Fibroblast of lung (primary cell): ENCODE results near the gene C1QTNF12. TPM values are rescaled to one million over a fixed set of nuclear protein-coding genes. Genes with fewer than 3 reads are reported as not detected.

Experiments used
- DNase-seq, 2 donors: peaks; one replicate each; pipeline versions ENCODE4 v3.0.0 to v3.0.0-alpha.2; 2010; ENCODE audit warnings: low read depth in 2 of 2
- H2AFZ ChIP-seq: 2 replicates; pipeline ENCODE4 v1.5.1; 2012; ENCODE audit warnings: low read length, control low read depth, inconsistent platforms
- H3K27ac ChIP-seq: 2 replicates; pipeline ENCODE4 v1.5.1; 2011; ENCODE audit warnings: low read length, control low read depth; ENCODE audit not compliant: insufficient read depth
- H3K27me3 ChIP-seq: 2 replicates; pipeline ENCODE4 v1.5.1; 2011; ENCODE audit warnings: mild to moderate bottlenecking, low read length; ENCODE audit not compliant: control insufficient read depth, insufficient read depth
- H3K36me3 ChIP-seq: 2 replicates; pipeline ENCODE4 v1.5.1; 2011; ENCODE audit warnings: low read length; ENCODE audit not compliant: control insufficient read depth, insufficient read depth
- H3K4me1 ChIP-seq: 2 replicates; pipeline ENCODE4 v1.5.1; 2011; ENCODE audit warnings: low read length; ENCODE audit not compliant: control insufficient read depth, insufficient read depth; ENCODE audit errors: extremely low read depth
- H3K4me2 ChIP-seq: 2 replicates; pipeline ENCODE4 v1.5.1; 2011; ENCODE audit warnings: low read length, control low read depth; ENCODE audit not compliant: insufficient read depth; ENCODE audit errors: extremely low read depth
- H3K4me3 ChIP-seq, 4 experiments: fragments of 200-600 bp in 1 of 4; sonication (generic) in 1 of 4; replicated peaks in 1 of 4; 2 replicates each; pipeline ENCODE4 v1.5.1; 2011 to 2016; ENCODE audit warnings: low read length in 4 of 4, low read depth in 3 of 4, mild to moderate bottlenecking in 3 of 4, control low read depth in 2 of 4, inconsistent platforms in 1 of 4, mixed read lengths in 1 of 4; ENCODE audit not compliant: insufficient read depth in 1 of 4; ENCODE audit errors: control extremely low read depth in 1 of 4
- H3K79me2 ChIP-seq: 2 replicates; pipeline ENCODE4 v1.5.1; 2012; ENCODE audit warnings: mild to moderate bottlenecking, low read length, inconsistent platforms; ENCODE audit not compliant: control insufficient read depth, insufficient read depth
- H3K9ac ChIP-seq: 2 replicates; pipeline ENCODE4 v1.5.1; 2011; ENCODE audit warnings: mild to moderate bottlenecking, low read length, control low read depth; ENCODE audit not compliant: insufficient read depth
- H3K9me3 ChIP-seq: 2 replicates; pipeline ENCODE4 v1.5.1; 2012; ENCODE audit warnings: low read depth, low read length; ENCODE audit not compliant: control insufficient read depth, insufficient read depth
- H4K20me1 ChIP-seq: 2 replicates; pipeline ENCODE4 v1.5.1; 2011; ENCODE audit warnings: low read length; ENCODE audit not compliant: control insufficient read depth, insufficient read depth; ENCODE audit errors: extremely low read depth
- CTCF ChIP-seq, 2 donors: IDR thresholded peaks in 1 of 2; conservative IDR thresholded peaks in 1 of 2; 1 replicate in 1 of 2; 2 replicates in 1 of 2; pipeline ENCODE4 v1.5.1; 2011 to 2012; ENCODE audit warnings: low read length in 2 of 2, control low read depth in 1 of 2, inconsistent platforms in 1 of 2, low read depth in 1 of 2, mild to moderate bottlenecking in 1 of 2
- EZH2 ChIP-seq: IDR thresholded peaks from 2 replicates; pipeline ENCODE4 v1.5.1; 2012; ENCODE audit warnings: low read length, control low read depth, mild to moderate bottlenecking; ENCODE audit errors: missing control alignments
- polyA plus RNA-seq, 2 donors: library from polyadenylated mRNA; depleted of rRNA in 1 of 2; stranded (reverse) in 1 of 2; unstranded in 1 of 2; fragments of >200 nt; gene quantifications; 2 replicates each; pipeline ENCODE4 v1.2.1, GENCODE V29; 2011 to 2012; ENCODE audit warnings: missing spikeins in 1 of 2
- total RNA-seq: library from RNA; depleted of rRNA; stranded (reverse); fragments of >200 nt; gene quantifications from 2 replicates; pipeline ENCODE4 v1.2.1, GENCODE V29; 2014

Gene C1QTNF12
- total and polyA plus RNA-seq, 2 donors (not counting 1 experiment from before 2014, with no cell fraction given), result 0.27 to 4.1 TPM

DNA sequence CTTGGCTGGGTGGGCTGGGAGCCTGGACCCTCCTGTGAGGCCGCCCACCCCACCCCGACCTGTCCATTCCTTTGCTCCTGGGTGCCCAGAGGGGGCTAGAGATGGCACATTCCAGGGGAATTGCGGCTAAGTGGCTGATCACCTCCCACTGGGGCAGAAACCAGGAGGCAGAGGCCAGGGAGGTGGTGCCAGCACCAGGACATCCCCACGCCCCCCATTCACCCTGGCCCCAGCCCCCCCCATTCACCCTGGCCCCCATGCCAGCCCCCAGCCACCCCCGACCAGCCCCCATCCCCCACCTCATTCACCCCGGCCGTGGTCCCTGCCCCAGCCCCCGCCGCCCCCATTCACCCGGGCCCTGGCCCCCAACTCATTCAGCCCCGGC is 6.2 kb downstream of the C1QTNF12 start:
- no peak overlapping the region for H2AFZ ChIP-seq
- H4K20me1 ChIP-seq, result no peaks in the 10 kb centered on the region
- H3K27me3 ChIP-seq, result no peaks in the 10 kb centered on the region
- H3K27ac ChIP-seq, result no peak overlapping the region
- no peak overlapping the region for H3K4me3 ChIP-seq
- H3K9me3 ChIP-seq, result no peaks in the 10 kb centered on the region
- H3K4me1 ChIP-seq, result peaks cover 6% of the 10 kb centered on the region
- H3K4me2 ChIP-seq, result no peak overlapping the region
- no peak for DNase-seq
- no peaks in the 10 kb centered on the region for H3K79me2 ChIP-seq
- TF ChIP-seq CTCF (conservative IDR thresholded peaks at IDR 0.05 in 1 of 2, IDR thresholded peaks at IDR 0.05 in 1 of 2; ENCODE audit: low read depth in 1 of 2, low read length in 2 of 2), result no peak
- TF ChIP-seq EZH2, result no peak
- H3K9ac ChIP-seq, result no peak overlapping the region
- no peaks in the 10 kb centered on the region for H3K36me3 ChIP-seq

GRCh38 chr1:1239614-1240347 is 6.7 kb downstream of the C1QTNF12 start:
- TF ChIP-seq CTCF (conservative IDR thresholded peaks at IDR 0.05 in 1 of 2, IDR thresholded peaks at IDR 0.05 in 1 of 2; ENCODE audit: low read depth in 1 of 2, low read length in 2 of 2) (no peak), EZH2 (no peak)
- Histone ChIP-seq H3K9ac (no peak overlapping the region), H3K27ac (no peak overlapping the region), H3K9me3 (no peaks in the 10 kb centered on the region), H3K4me1 (peaks cover 6% of the 10 kb centered on the region), H2AFZ (no peak overlapping the region), H3K36me3 (no peaks in the 10 kb centered on the region), H3K4me2 (no peak overlapping the region), H4K20me1 (no peaks in the 10 kb centered on the region), H3K27me3 (no peaks in the 10 kb centered on the region), H3K4me3 (no peak overlapping the region), H3K79me2 (no peaks in the 10 kb centered on the region)
- no peak for DNase-seq

- no peak overlapping the region for H3K27ac ChIP-seq
- H3K36me3 ChIP-seq, result peaks cover 3% of the 10 kb centered on the region
- no peaks in the 10 kb centered on the region for H4K20me1 ChIP-seq
- H3K9ac ChIP-seq, result no peak overlapping the region
- H3K9me3 ChIP-seq, result no peaks in the 10 kb centered on the region
- DNase-seq, result no peak
- no peak for TF ChIP-seq CTCF (conservative IDR thresholded peaks at IDR 0.05 in 1 of 2, IDR thresholded peaks at IDR 0.05 in 1 of 2; ENCODE audit: low read depth in 1 of 2, low read length in 2 of 2)
- no peak for TF ChIP-seq EZH2
- H3K4me1 ChIP-seq, result peaks cover 6% of the 10 kb centered on the region
- no peak overlapping the region for H3K4me2 ChIP-seq
- H3K4me3 ChIP-seq, result no peak overlapping the region
- H3K27me3 ChIP-seq, result no peaks in the 10 kb centered on the region
- no peak overlapping the region for H2AFZ ChIP-seq
- H3K79me2 ChIP-seq, result peaks cover 2% of the 10 kb centered on the region
These were observed 7.3 kb downstream of the C1QTNF12 start for GRCh38 chr1:1239227-1239613.
